ENCODE data around the gene NHS. TPM values are rescaled to one million over a fixed set of nuclear protein-coding genes. Genes with fewer than 3 reads are reported as not detected.

NHS gene
- total RNA-seq = 6.0 to 8.3 TPM (median 7.5 TPM) in 3 replicates

DNA sequence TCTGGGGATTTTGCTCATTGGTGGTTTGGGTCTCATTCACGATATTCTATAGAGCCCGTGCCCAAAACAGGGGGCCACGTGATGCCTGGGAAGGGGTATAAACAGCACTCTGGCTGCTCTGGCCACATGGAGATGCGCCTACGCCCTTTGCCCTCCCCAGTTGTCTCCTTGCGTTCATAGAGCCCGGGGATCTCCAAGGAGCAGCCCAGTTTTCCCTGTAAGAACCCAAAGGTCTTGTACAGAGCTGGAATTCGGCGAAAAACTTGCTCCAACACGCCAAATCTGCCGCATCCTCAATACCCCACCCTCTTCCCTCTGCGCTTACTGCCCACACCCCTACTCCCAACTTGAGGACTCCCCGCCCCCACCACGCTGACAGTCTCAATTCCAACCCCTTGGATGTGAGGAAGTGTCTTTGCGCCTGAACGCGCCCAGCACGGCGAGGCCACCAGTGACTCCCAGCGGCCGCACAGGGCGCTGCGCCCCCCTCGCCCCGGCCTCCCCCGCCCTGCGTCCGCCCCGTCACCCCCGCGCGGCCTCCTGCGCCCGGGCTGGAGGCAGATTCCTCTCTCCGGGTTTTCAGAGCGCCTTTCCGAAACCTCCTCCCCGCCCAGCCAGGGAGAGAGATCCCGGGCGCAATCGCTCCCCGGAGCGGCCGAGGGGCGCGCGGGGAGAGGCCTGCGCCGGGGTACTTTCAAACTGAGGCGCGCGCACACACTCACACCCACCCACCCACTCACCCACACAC, at the start of gene NHS:
NHS (plus strand) TSS at position 582 of the 748 bp plus-strand sequence. CDS start 558 bp downstream, outside the sequence.
- peak; percentile 61 to 76 for DNase-seq (ENCODE audit: low spot score in 2 of 2, unreplicated experiment in 2 of 2)
- H3K4me1 Mint-ChIP-seq = peaks cover 28% of the 10 kb centered on the region
- no peaks in the 10 kb centered on the region for H3K36me3 Mint-ChIP-seq
- H3K27me3 Mint-ChIP-seq (ENCODE audit: low read depth) = peaks cover 95% of the 10 kb centered on the region
- no peaks in the 10 kb centered on the region for H3K9me3 Mint-ChIP-seq
- peak within 1 kb of the TSS; percentile 31 for H3K27ac Mint-ChIP-seq
- peak within 1 kb of the TSS; percentile 73 for H3K4me3 Mint-ChIP-seq
- TF ChIP-seq, protein P1, sequence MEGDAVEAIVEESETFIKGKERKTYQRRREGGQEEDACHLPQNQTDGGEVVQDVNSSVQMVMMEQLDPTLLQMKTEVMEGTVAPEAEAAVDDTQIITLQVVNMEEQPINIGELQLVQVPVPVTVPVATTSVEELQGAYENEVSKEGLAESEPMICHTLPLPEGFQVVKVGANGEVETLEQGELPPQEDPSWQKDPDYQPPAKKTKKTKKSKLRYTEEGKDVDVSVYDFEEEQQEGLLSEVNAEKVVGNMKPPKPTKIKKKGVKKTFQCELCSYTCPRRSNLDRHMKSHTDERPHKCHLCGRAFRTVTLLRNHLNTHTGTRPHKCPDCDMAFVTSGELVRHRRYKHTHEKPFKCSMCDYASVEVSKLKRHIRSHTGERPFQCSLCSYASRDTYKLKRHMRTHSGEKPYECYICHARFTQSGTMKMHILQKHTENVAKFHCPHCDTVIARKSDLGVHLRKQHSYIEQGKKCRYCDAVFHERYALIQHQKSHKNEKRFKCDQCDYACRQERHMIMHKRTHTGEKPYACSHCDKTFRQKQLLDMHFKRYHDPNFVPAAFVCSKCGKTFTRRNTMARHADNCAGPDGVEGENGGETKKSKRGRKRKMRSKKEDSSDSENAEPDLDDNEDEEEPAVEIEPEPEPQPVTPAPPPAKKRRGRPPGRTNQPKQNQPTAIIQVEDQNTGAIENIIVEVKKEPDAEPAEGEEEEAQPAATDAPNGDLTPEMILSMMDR (IDR thresholded peaks at IDR 0.05; ENCODE audit: unreplicated experiment) = peak; percentile 37

DNA sequence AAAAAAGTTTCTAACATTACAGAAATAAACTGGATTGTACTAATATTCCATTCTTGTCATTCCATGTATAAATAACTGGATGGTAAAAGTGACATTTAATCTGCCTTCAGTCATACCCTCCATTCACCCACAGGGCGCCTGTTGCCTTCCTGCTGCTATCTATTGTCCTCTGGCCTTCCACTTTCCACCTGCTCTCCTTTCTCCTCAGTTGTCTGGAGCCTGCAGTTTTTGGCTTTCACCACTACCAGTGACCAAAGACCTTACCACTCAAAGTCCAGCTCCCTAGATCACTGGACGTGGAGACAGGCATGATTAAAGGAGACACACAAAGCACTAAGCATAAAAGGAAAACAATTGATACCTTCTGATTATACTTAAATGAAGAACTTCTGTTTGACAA, 46.2 kb upstream of the NHS start:
- Mint-ChIP-seq H3K4me3 (no peak overlapping the region), H3K27me3 (ENCODE audit: low read depth) (peaks cover 7% of the 10 kb centered on the region), H3K27ac (no peak overlapping the region), H3K4me1 (no peaks in the 10 kb centered on the region), H3K9me3 (no peaks in the 10 kb centered on the region), H3K36me3 (no peaks in the 10 kb centered on the region)
- no peak for DNase-seq (ENCODE audit: low spot score in 2 of 2, unreplicated experiment in 2 of 2)
- TF ChIP-seq, protein P1 (IDR thresholded peaks at IDR 0.05; ENCODE audit: unreplicated experiment) = no peak

DNA sequence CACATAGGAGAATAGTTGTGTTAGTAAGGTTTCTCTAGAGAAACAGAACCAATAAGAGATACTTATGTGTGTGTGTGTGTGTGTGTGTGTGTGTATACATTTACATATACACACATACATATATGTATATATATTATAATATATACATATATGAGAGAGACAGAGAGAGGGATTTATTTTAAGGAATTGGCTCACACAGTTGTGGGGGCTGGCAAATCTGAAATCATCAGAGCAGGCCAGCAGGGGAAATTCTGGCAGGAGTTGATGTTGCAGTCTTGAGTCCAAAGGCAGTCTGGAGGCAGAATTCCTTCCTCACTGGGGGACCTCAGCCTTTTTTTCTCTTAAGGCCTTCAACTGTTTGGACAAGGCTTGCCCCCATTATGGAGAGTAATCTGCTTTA, 38.6 kb upstream of the NHS start:
- Mint-ChIP-seq H3K4me3 (no peak overlapping the region), H3K4me1 (peaks cover 3% of the 10 kb centered on the region), H3K27me3 (ENCODE audit: low read depth) (peaks cover 22% of the 10 kb centered on the region), H3K9me3 (peaks cover 4% of the 10 kb centered on the region), H3K27ac (no peak overlapping the region), H3K36me3 (no peaks in the 10 kb centered on the region)
- TF ChIP-seq, protein P1 (IDR thresholded peaks at IDR 0.05; ENCODE audit: unreplicated experiment) = no peak
- DNase-seq (ENCODE audit: low spot score in 2 of 2, unreplicated experiment in 2 of 2) = no peak

DNA sequence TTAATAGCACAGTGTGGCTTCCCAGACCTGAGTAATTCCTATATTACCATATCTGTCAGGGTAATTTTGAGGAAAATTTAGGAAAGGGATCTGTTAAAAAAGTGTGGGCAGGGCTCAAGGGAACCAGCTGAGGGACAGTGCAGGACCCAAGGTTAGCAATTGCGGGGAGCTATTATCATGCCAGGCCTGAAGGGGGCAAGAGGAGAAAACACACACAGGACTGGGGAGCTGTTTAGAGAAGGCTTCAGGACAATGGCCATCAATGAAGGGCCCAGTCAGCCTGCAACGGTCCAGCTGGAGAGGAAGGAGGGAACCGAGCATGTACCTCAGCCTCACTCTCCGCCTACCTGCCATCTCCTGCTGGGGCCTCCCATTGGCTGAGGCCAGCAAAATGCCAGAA, 19.0 kb upstream of the NHS start:
- TF ChIP-seq, protein P1 (IDR thresholded peaks at IDR 0.05; ENCODE audit: unreplicated experiment) = no peak
- H3K9me3 Mint-ChIP-seq = peaks cover 8% of the 10 kb centered on the region
- peaks cover 14% of the 10 kb centered on the region for H3K27me3 Mint-ChIP-seq (ENCODE audit: low read depth)
- H3K4me3 Mint-ChIP-seq = no peak overlapping the region
- H3K36me3 Mint-ChIP-seq = no peaks in the 10 kb centered on the region
- H3K27ac Mint-ChIP-seq = no peak overlapping the region
- H3K4me1 Mint-ChIP-seq = peaks cover 7% of the 10 kb centered on the region
- no peak for DNase-seq (ENCODE audit: low spot score in 2 of 2, unreplicated experiment in 2 of 2)

DNA sequence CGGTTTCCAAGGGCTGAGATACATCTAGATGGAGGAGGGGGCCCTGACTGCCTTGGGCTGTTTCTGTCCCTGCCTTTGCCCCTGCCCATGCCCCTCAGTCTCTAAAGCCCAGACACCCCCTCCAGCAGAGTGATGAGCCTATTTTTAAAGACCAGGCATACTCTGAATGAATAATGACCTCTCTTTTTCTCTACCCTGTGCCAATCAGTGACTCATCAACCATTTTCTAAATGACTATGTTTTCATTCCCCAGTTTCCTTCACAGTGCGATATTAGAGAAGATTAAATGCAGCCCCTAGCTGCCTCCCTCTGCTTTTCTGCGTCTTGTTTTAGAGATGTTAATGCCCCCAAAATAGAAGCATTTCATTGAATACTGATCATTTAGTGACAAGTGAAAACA, 15.5 kb upstream of the NHS start:
- H3K27ac Mint-ChIP-seq = no peak overlapping the region
- no peak for DNase-seq (ENCODE audit: low spot score in 2 of 2, unreplicated experiment in 2 of 2)
- peaks cover 7% of the 10 kb centered on the region for H3K4me1 Mint-ChIP-seq
- H3K27me3 Mint-ChIP-seq (ENCODE audit: low read depth) = peaks cover 28% of the 10 kb centered on the region
- H3K36me3 Mint-ChIP-seq = no peaks in the 10 kb centered on the region
- H3K9me3 Mint-ChIP-seq = no peaks in the 10 kb centered on the region
- TF ChIP-seq, protein P1 (IDR thresholded peaks at IDR 0.05; ENCODE audit: unreplicated experiment) = no peak
- H3K4me3 Mint-ChIP-seq = no peak overlapping the region

Measured in mesothelial cell of epicardium (in vitro differentiated cells).